K562 (cell line): ENCODE results near the gene PINK1. TPM values are rescaled to one million over a fixed set of nuclear protein-coding genes. Genes with fewer than 3 reads are reported as not detected.
A peak's percentile ranks its signal among the peaks of the same experiment; 100 is the strongest.

ENCODE experiments used
- CEBPG ChIP-seq, 3 experiments: fragments of 200-800 bp in 1 of 3; sonication (Bioruptor generic) in 1 of 3; sonication (generic) in 1 of 3; formaldehyde crosslinking in 1 of 3; IDR thresholded peaks in 2 of 3; conservative IDR thresholded peaks in 1 of 3; 2 replicates each; pipeline versions ENCODE4 v1.6.1 to v1.8.0; 2016 to 2022; ENCODE audit warnings: missing compliant biosample characterization in 2 of 3, missing genetic modification characterization in 2 of 3, mild to moderate bottlenecking in 1 of 3, missing genetic modification reagents in 1 of 3
- CHD7 ChIP-seq: fragments of 200-600 bp; sonication (generic); IDR thresholded peaks from one replicate; pipeline ENCODE4 v1.6.1; 2012; ENCODE audit warnings: mild to moderate bottlenecking, low read depth, low read length, inconsistent platforms
- MYC ChIP-seq, 2 experiments: fragments of 250-450 bp in 1 of 2; sonication (Bioruptor Pico) in 1 of 2; IDR thresholded peaks; 2 replicates each; pipeline versions ENCODE4 v1.5.1 to v1.6.1; 2012 to 2021; ENCODE audit warnings: low read depth in 2 of 2, borderline replicate concordance in 1 of 2, improper control_type of control experiment in 1 of 2, low read length in 1 of 2, mild to moderate bottlenecking in 1 of 2, moderate library complexity in 1 of 2
- NEUROD1 ChIP-seq: fragments of 150-350 bp; IDR thresholded peaks from 2 replicates; pipeline ENCODE4 v1.6.1; 2014; ENCODE audit warnings: borderline replicate concordance, low read length, low read depth; ENCODE audit not compliant: partially characterized antibody
- NR3C1 ChIP-seq: sonication (generic); formaldehyde crosslinking; IDR thresholded peaks from 2 replicates; pipeline ENCODE4 v1.8.1; 2022; ENCODE audit warnings: missing genetic modification reagents
- PHF8 ChIP-seq: fragments of 200-600 bp; sonication (generic); IDR thresholded peaks from 2 replicates; pipeline ENCODE4 v1.6.1; 2012; ENCODE audit warnings: mixed run types, mild to moderate bottlenecking, inconsistent platforms, low read length, moderate library complexity, borderline replicate concordance
- SOX6 ChIP-seq: fragments of 450-650 bp; IDR thresholded peaks from 2 replicates; pipeline ENCODE4 v1.6.1; 2014; ENCODE audit warnings: mild to moderate bottlenecking
- TAF1 ChIP-seq: IDR thresholded peaks from 2 replicates; pipeline ENCODE4 v1.6.1; 2011; ENCODE audit warnings: mild to moderate bottlenecking, low read length, moderate library complexity; ENCODE audit not compliant: insufficient read depth, control insufficient read depth, severe bottlenecking; ENCODE audit errors: extremely low read depth
- ZNF347 ChIP-seq: fragments of 450-650 bp; formaldehyde crosslinking; IDR thresholded peaks from 2 replicates; pipeline ENCODE4 v1.4.0; 2020; ENCODE audit warnings: low read depth, mild to moderate bottlenecking, moderate library complexity
- ZNF449 ChIP-seq: fragments of 250-450 bp; sonication (Bioruptor Pico); IDR thresholded peaks from 2 replicates; pipeline ENCODE4 v1.8.0; 2022; ENCODE audit warnings: moderate library complexity, mild to moderate bottlenecking, inconsistent platforms
- polyA plus RNA-seq, 8 experiments: library from polyadenylated mRNA; depleted of rRNA in 4 of 8; stranded (reverse) in 5 of 8; unstranded in 3 of 8; fragments of >200 nt; fragmentation: Nextera tagmentation in 2 of 8; fragmentation: Illumina TruSeq in 1 of 8; extraction: Ambion mirVana in 2 of 8; extraction: Trizol in 1 of 8; gene quantifications; 2 replicates each; pipeline versions ENCODE4 v1.2.1 to v1.2.3, GENCODE V29; 2011 to 2014; ENCODE audit warnings: inconsistent platforms in 1 of 8, missing spikeins in 1 of 8
- total RNA-seq, 7 experiments: library from RNA; depleted of rRNA in 6 of 7; stranded (reverse); fragments of >200 nt in 6 of 7; fragmentation: Illumina TruSeq in 2 of 7; extraction: Trizol in 2 of 7; gene quantifications; 2 replicates each; pipeline versions ENCODE4 v1.2.1 to v1.2.3, GENCODE V29; 2011 to 2021; ENCODE audit warnings: low replicate concordance in 1 of 7

The PINK1 gene
- total and polyA plus RNA-seq, 9 of the 15 experiments (the other 6 are each of a cell fraction or from before 2014, with no cell fraction given) = 1.5 to 11.3 (median 6.8) TPM

GRCh38 chr1:20633190-20634064, at the start of gene PINK1 (continued):
- TF ChIP-seq CHD7 (no peak), ZNF347 (0 out of 2 replicates have a peak, but pooled peaks have one; percentile 45), TAF1 (no peak), NEUROD1 (peak; percentile 43), ZNF449 (no peak), SOX6 (no peak), NR3C1 (0 out of 2 replicates have a peak, but pooled peaks have one; percentile 43), MYC (IDR thresholded peaks at IDR 0.05; ENCODE audit: low read depth, low read length) (peak; percentile 98), MYC (CRISPR knock-in tag; IDR thresholded peaks at IDR 0.05; ENCODE audit: borderline replicate concordance, low read depth) (no peak), PHF8 (peak; percentile 86; the same call in 1 of the 2 replicates), CEBPG (CRISPR knock-in tag; IDR thresholded peaks at IDR 0.05) (no peak), CEBPG (tag; conservative IDR thresholded peaks at IDR 0.05 in 1 of 2, IDR thresholded peaks at IDR 0.05 in 1 of 2) (no peak)
